A549 (cell line): Measurements from ENCODE around the gene C11orf98.

Experiments
- CHD4 ChIP-seq: fragments of 200-600 bp; sonication (generic); IDR thresholded peaks from 2 replicates; pipeline ENCODE4 v1.6.1; 2016; ENCODE audit warnings: antibody characterized with exemption, mild to moderate bottlenecking, borderline replicate concordance
- EHMT2 ChIP-seq: fragments of 200-600 bp; sonication (generic); IDR thresholded peaks from 2 replicates; pipeline ENCODE4 v1.6.1; 2016; ENCODE audit warnings: antibody characterized with exemption, low read depth, mild to moderate bottlenecking, moderate library complexity
- FOSL2 ChIP-seq, 2 experiments: fragments of 450-650 bp in 1 of 2; fragments of >200 bp in 1 of 2; sonication (Bioruptor Twin) in 1 of 2; formaldehyde crosslinking; IDR thresholded peaks; 2 replicates each; pipeline versions ENCODE4 v1.5.0 to v1.6.1; 2016 to 2020; ENCODE audit warnings: mild to moderate bottlenecking in 1 of 2, moderate library complexity in 1 of 2
- JUNB ChIP-seq: fragments of >200 bp; sonication (Bioruptor Twin); formaldehyde crosslinking; IDR thresholded peaks from 2 replicates; pipeline ENCODE4 v1.6.1; 2016
- POLR2A ChIP-seq: IDR thresholded peaks from 2 replicates; pipeline ENCODE4 v1.6.1; 2012; ENCODE audit warnings: mild to moderate bottlenecking, low read length
- RAD21 ChIP-seq, 2 experiments: fragments of >200 bp in 1 of 2; sonication (Bioruptor Twin) in 1 of 2; formaldehyde crosslinking in 1 of 2; IDR thresholded peaks in 1 of 2; conservative IDR thresholded peaks in 1 of 2; 2 replicates in 1 of 2; 3 replicates in 1 of 2; pipeline ENCODE4 v1.6.1; 2012 to 2018; ENCODE audit warnings: inconsistent platforms in 1 of 2
- RCOR1 ChIP-seq: fragments of 150-350 bp; IDR thresholded peaks from 2 replicates; pipeline ENCODE4 v1.6.1; 2014; ENCODE audit warnings: antibody characterized with exemption, low read length, low read depth
- RFX5 ChIP-seq: fragments of 450-650 bp; IDR thresholded peaks from 2 replicates; pipeline ENCODE4 v1.7.1; 2014; ENCODE audit warnings: antibody characterized with exemption, mild to moderate bottlenecking, moderate library complexity
- SREBF2 ChIP-seq: fragments of 450-650 bp; IDR thresholded peaks from 2 replicates; pipeline ENCODE4 v1.6.1; 2014; ENCODE audit warnings: mild to moderate bottlenecking, moderate library complexity
- TF ChIP-seq, protein P1 (sequence below): fragments of >200 bp; sonication (Bioruptor Twin); formaldehyde crosslinking; IDR thresholded peaks from 3 replicates; pipeline ENCODE4 v1.5.1; 2016
- TF ChIP-seq, protein P2 (sequence below): IDR thresholded peaks from 2 replicates; pipeline ENCODE4 v1.6.1; 2012

DNA sequence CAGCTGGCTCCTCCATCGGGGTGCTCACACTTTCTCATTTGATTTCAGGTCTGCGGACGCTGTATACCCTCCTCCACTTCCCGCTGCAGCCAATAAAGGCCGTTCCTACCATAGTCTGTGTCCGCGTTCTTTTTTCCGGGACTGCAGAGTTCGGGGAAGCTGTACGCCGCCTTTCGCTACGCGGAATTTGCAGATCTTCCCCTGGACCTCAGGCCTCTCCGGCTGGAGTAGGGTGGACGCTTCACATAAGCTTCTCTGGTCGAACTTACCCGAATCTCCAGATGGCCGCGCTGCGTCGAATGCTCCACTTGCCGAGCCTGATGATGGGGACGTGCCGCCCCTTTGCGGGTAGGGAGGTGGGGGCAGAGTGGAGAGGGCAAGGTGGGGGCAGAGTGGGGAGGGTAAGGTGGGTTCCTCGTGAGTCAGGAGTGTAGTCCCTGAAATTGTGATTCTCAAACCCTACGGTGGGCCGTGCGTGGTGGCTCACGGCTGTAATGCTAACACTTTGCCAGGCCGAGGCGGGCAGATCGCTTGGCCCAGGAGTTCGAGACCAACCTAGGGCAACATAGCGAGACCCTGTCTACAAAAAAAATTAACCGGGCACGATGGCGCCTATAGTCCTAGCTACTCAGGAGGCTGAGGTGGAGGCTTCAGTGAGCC is 719 bp upstream of the C11orf98 start:
- TF ChIP-seq SREBF2: no peak
- TF ChIP-seq, protein P1, sequence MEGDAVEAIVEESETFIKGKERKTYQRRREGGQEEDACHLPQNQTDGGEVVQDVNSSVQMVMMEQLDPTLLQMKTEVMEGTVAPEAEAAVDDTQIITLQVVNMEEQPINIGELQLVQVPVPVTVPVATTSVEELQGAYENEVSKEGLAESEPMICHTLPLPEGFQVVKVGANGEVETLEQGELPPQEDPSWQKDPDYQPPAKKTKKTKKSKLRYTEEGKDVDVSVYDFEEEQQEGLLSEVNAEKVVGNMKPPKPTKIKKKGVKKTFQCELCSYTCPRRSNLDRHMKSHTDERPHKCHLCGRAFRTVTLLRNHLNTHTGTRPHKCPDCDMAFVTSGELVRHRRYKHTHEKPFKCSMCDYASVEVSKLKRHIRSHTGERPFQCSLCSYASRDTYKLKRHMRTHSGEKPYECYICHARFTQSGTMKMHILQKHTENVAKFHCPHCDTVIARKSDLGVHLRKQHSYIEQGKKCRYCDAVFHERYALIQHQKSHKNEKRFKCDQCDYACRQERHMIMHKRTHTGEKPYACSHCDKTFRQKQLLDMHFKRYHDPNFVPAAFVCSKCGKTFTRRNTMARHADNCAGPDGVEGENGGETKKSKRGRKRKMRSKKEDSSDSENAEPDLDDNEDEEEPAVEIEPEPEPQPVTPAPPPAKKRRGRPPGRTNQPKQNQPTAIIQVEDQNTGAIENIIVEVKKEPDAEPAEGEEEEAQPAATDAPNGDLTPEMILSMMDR: no peak
- TF ChIP-seq CHD4: no peak
- no peak for TF ChIP-seq RAD21 (conservative IDR thresholded peaks at IDR 0.05 in 1 of 2, IDR thresholded peaks at IDR 0.05 in 1 of 2)
- TF ChIP-seq POLR2A: peak; percentile 48
- no peak for TF ChIP-seq JUNB
- TF ChIP-seq, protein P2, sequence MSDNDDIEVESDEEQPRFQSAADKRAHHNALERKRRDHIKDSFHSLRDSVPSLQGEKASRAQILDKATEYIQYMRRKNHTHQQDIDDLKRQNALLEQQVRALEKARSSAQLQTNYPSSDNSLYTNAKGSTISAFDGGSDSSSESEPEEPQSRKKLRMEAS: peak; percentile 9; the same call in 1 of the 2 replicates
- no peak for TF ChIP-seq RFX5
- TF ChIP-seq EHMT2: no peak
- no peak for TF ChIP-seq FOSL2 (IDR thresholded peaks at IDR 0.05)
- TF ChIP-seq FOSL2 (CRISPR knock-in tag; IDR thresholded peaks at IDR 0.05): no peak
- TF ChIP-seq RCOR1: no peak
